HepG2 (cell line): ENCODE results near the gene ARFGEF2. TPM values are rescaled to one million over a fixed set of nuclear protein-coding genes. Genes with fewer than 3 reads are reported as not detected.

ENCODE experiments used
- CREB3 ChIP-seq: sonication (generic); formaldehyde crosslinking; IDR thresholded peaks from 2 replicates; pipeline ENCODE4 v1.5.0; 2020; ENCODE audit warnings: missing genetic modification reagents
- EED ChIP-seq: sonication (generic); formaldehyde crosslinking; IDR thresholded peaks from 2 replicates; pipeline ENCODE4 v1.5.0; 2020; ENCODE audit warnings: mild to moderate bottlenecking, missing genetic modification reagents
- HIVEP1 ChIP-seq: sonication (generic); formaldehyde crosslinking; IDR thresholded peaks from 2 replicates; pipeline ENCODE4 v1.4.0; 2020; ENCODE audit warnings: mild to moderate bottlenecking, missing genetic modification reagents
- HNRNPH1 ChIP-seq: fragments of 200-400 bp; formaldehyde crosslinking; optimal IDR thresholded peaks from 2 replicates; pipeline ENCODE3; 2017; ENCODE audit warnings: mild to moderate bottlenecking, low read depth, low read length
- JUNB ChIP-seq: sonication (generic); formaldehyde crosslinking; IDR thresholded peaks from 2 replicates; pipeline ENCODE4 v1.8.0; 2022; ENCODE audit warnings: missing genetic modification reagents, mild to moderate bottlenecking, borderline replicate concordance
- MTF2 ChIP-seq: sonication (generic); formaldehyde crosslinking; IDR thresholded peaks from 2 replicates; pipeline ENCODE4 v1.5.0; 2020; ENCODE audit warnings: missing genetic modification reagents, borderline replicate concordance
- RELA ChIP-seq: sonication (generic); formaldehyde crosslinking; IDR thresholded peaks from 2 replicates; pipeline ENCODE4 v1.4.0; 2020; ENCODE audit warnings: missing genetic modification reagents
- SNAPC4 ChIP-seq: sonication (generic); formaldehyde crosslinking; IDR thresholded peaks from 2 replicates; pipeline ENCODE4 v1.4.0; 2020; ENCODE audit warnings: mild to moderate bottlenecking, missing genetic modification reagents
- ZFP36L2 ChIP-seq: sonication (generic); formaldehyde crosslinking; IDR thresholded peaks from 2 replicates; pipeline ENCODE4 v1.4.0; 2020; ENCODE audit warnings: missing genetic modification reagents
- ZNF24 ChIP-seq: fragments of 450-650 bp; IDR thresholded peaks from 2 replicates; pipeline ENCODE4 v1.6.1; 2017; ENCODE audit warnings: antibody characterized with exemption, mild to moderate bottlenecking
- ZNF629 ChIP-seq: sonication (generic); formaldehyde crosslinking; conservative IDR thresholded peaks from 2 replicates; pipeline ENCODE4 v1.5.0; 2020; ENCODE audit warnings: missing genetic modification reagents
- ZNF713 ChIP-seq: sonication (generic); formaldehyde crosslinking; IDR thresholded peaks from 2 replicates; pipeline ENCODE4 v1.4.0; 2020; ENCODE audit warnings: mild to moderate bottlenecking, missing genetic modification reagents
- ZNF776 ChIP-seq: sonication (generic); formaldehyde crosslinking; IDR thresholded peaks from 2 replicates; pipeline ENCODE4 v1.4.0; 2020; ENCODE audit warnings: mild to moderate bottlenecking, missing genetic modification reagents
- polyA plus RNA-seq, 8 experiments: library from polyadenylated mRNA; depleted of rRNA in 3 of 8; stranded (reverse) in 7 of 8; unstranded in 1 of 8; fragments of >200 nt; fragmentation: Illumina TruSeq in 4 of 8; extraction: Trizol in 4 of 8; gene quantifications; 2 replicates each; pipeline versions ENCODE4 v1.2.1 to v1.2.3, GENCODE V29; 2011 to 2016; ENCODE audit warnings: low read depth in 4 of 8, missing spikeins in 1 of 8, mixed read lengths in 1 of 8; ENCODE audit not compliant: insufficient read depth in 1 of 8
- total RNA-seq, 5 experiments: library from RNA; depleted of rRNA; stranded (reverse); fragments of >200 nt; fragmentation: Illumina TruSeq; extraction: Trizol; gene quantifications; 2 replicates each; pipeline ENCODE4 v1.2.3, GENCODE V29; 2016; ENCODE audit warnings: low read depth in 1 of 5
- TF ChIP-seq, protein P1 (sequence below): sonication (generic); formaldehyde crosslinking; IDR thresholded peaks from 2 replicates; pipeline ENCODE4 v1.5.1; 2020; ENCODE audit warnings: missing genetic modification reagents, mild to moderate bottlenecking, borderline replicate concordance
- TF ChIP-seq, protein P2 (sequence below): sonication (generic); formaldehyde crosslinking; IDR thresholded peaks from 2 replicates; pipeline ENCODE4 v1.8.0; 2022; ENCODE audit warnings: mild to moderate bottlenecking, missing genetic modification reagents, borderline replicate concordance
- TF ChIP-seq, protein P3 (sequence below): sonication (generic); formaldehyde crosslinking; IDR thresholded peaks from 2 replicates; pipeline ENCODE4 v1.4.0; 2020; ENCODE audit warnings: missing genetic modification reagents, mild to moderate bottlenecking, borderline replicate concordance

Gene ARFGEF2
- total and polyA plus RNA-seq, 2 of the 13 experiments (the other 11 are each of a cell fraction or from before 2014, with no cell fraction given): 44.0 to 60.8 TPM

DNA sequence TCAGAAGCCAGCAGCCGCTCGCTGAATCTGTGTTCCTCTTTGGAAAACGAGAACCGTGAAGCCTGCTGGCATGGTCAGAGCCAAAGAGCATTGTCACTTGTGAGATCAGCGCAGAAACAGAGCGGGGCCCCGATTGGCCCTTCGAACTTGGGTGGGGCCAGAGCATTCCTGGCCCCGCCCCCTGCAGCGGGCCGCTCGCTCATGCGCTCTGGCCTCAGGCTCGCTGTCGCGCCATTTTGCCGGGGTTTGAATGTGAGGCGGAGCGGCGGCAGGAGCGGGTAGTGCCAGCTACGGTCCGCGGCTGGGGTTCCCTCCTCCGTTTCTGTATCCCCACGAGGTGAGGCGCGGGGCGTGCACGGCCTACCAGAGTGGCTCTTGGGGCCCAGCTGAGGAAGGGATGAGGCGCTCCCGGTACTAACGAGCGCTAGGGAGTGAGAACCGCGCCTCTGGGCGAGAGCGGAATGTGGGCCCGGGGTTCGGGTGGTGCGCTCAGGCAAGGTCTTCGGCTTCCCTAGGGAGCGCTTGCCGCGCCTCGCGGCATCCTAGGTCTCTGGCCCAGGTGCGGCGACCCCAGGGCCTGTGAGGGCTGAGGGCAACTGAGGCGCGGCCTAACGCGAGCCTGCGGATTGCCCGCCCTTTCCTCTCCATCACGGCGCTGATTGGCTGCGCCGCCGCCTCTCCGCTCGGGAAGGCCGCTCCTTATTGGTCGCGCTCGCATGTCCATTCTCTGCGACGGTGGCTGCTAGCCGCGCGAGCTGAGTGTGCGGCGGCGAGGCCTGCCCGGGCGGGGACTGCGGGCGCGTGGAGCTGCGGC lies 124.8 kb downstream of the ARFGEF2 start, which contains the start of gene CSE1L (continued):
- TF ChIP-seq, protein P1, sequence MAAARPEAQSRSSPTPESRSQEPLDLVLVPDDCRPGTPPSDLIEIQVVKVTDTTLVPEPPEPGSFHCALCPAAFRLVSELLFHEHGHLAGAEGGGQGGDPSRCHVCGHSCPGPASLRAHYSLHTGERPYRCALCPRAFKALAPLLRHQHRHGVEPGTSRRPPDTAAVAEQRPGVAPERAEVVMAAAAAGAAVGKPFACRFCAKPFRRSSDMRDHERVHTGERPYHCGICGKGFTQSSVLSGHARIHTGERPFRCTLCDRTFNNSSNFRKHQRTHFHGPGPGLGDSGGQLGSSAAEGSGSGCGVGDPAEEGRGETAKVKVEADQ: peak; percentile 97
- TF ChIP-seq ZNF24: no peak
- TF ChIP-seq EED (CRISPR knock-in tag): peak; percentile 98
- TF ChIP-seq HNRNPH1: no peak
- TF ChIP-seq ZNF776 (CRISPR knock-in tag): peak; percentile 62; the same call in 1 of the 2 replicates
- TF ChIP-seq, protein P2, sequence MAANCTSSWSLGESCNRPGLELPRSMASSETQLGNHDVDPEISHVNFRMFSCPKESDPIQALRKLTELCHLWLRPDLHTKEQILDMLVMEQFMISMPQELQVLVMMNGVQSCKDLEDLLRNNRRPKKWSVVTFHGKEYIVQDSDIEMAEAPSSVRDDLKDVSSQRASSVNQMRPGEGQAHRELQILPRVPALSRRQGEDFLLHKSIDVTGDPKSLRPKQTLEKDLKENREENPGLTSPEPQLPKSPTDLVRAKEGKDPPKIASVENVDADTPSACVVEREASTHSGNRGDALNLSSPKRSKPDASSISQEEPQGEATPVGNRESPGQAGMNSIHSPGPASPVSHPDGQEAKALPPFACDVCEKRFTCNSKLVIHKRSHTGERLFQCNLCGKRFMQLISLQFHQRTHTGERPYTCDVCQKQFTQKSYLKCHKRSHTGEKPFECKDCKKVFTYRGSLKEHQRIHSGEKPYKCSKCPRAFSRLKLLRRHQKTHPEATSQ (CRISPR knock-in tag): peak; percentile 53; the same call in 1 of the 2 replicates
- no peak; the same call in 1 of the 2 replicates for TF ChIP-seq ZNF629
- TF ChIP-seq, protein P3, sequence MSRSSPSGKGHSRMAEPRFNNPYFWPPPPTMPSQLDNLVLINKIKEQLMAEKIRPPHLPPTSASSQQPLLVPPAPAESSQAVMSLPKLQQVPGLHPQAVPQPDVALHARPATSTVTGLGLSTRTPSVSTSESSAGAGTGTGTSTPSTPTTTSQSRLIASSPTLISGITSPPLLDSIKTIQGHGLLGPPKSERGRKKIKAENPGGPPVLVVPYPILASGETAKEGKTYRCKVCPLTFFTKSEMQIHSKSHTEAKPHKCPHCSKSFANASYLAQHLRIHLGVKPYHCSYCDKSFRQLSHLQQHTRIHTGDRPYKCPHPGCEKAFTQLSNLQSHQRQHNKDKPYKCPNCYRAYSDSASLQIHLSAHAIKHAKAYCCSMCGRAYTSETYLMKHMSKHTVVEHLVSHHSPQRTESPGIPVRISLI (CRISPR knock-in tag): no peak; the same call in 1 of the 2 replicates
- TF ChIP-seq HIVEP1 (CRISPR knock-in tag): peak; percentile 85
- no peak; the same call in 1 of the 2 replicates for TF ChIP-seq ZFP36L2 (CRISPR knock-in tag)
- TF ChIP-seq RELA (CRISPR knock-in tag): 0 out of 2 replicates have a peak, but pooled peaks have one; percentile 25
- TF ChIP-seq CREB3 (CRISPR knock-in tag): 0 out of 2 replicates have a peak, but pooled peaks have one; percentile 83
- TF ChIP-seq ZNF713 (CRISPR knock-in tag): 0 out of 2 replicates have a peak, but pooled peaks have one; percentile 48
- TF ChIP-seq SNAPC4 (CRISPR knock-in tag): peak; percentile 71; the same call in 1 of the 2 replicates
- no peak; the same call in 1 of the 2 replicates for TF ChIP-seq JUNB (CRISPR knock-in tag)
- TF ChIP-seq MTF2 (CRISPR knock-in tag): no peak
